HEK293T (cell line): Measurements from ENCODE around the gene GNG13.

ENCODE experiments used
- ARNT ChIP-seq: fragments of 450-650 bp; IDR thresholded peaks from 2 replicates; pipeline ENCODE4 v1.6.1; 2017; ENCODE audit warnings: mild to moderate bottlenecking
- BHLHE40 ChIP-seq: fragments of 450-650 bp; IDR thresholded peaks from 2 replicates; pipeline ENCODE4 v1.6.1; 2016; ENCODE audit warnings: mild to moderate bottlenecking, moderate library complexity, borderline replicate concordance
- CTBP1 ChIP-seq: fragments of 450-650 bp; IDR thresholded peaks from 2 replicates; pipeline ENCODE4 v1.6.1; 2016; ENCODE audit warnings: borderline replicate concordance
- ELF4 ChIP-seq: fragments of 450-650 bp; IDR thresholded peaks from 2 replicates; pipeline ENCODE4 v1.6.1; 2017; ENCODE audit warnings: antibody characterized with exemption
- FOXA1 ChIP-seq: fragments of 450-650 bp; IDR thresholded peaks from 2 replicates; pipeline ENCODE4 v1.6.1; 2016; ENCODE audit warnings: mild to moderate bottlenecking
- FOXK2 ChIP-seq: fragments of 450-650 bp; IDR thresholded peaks from 2 replicates; pipeline ENCODE4 v1.6.1; 2016; ENCODE audit warnings: mild to moderate bottlenecking
- HDGF ChIP-seq: fragments of 450-650 bp; IDR thresholded peaks from 2 replicates; pipeline ENCODE4 v1.6.1; 2017; ENCODE audit warnings: antibody characterized with exemption, borderline replicate concordance
- L3MBTL2 ChIP-seq: fragments of 450-650 bp; conservative IDR thresholded peaks from 2 replicates; pipeline ENCODE4 v1.6.1; 2016; ENCODE audit warnings: mild to moderate bottlenecking
- LEF1 ChIP-seq: fragments of 450-650 bp; IDR thresholded peaks from 2 replicates; pipeline ENCODE4 v1.6.1; 2017; ENCODE audit warnings: mild to moderate bottlenecking, borderline replicate concordance
- NFRKB ChIP-seq: fragments of 450-650 bp; IDR thresholded peaks from 2 replicates; pipeline ENCODE4 v1.6.1; 2016; ENCODE audit warnings: mild to moderate bottlenecking, moderate library complexity
- SP1 ChIP-seq: fragments of 450-650 bp; IDR thresholded peaks from 2 replicates; pipeline ENCODE4 v1.6.1; 2017
- TARDBP ChIP-seq: fragments of 450-650 bp; IDR thresholded peaks from 2 replicates; pipeline ENCODE4 v1.6.1; 2016
- ZNF384 ChIP-seq: fragments of 450-650 bp; IDR thresholded peaks from 2 replicates; pipeline ENCODE4 v1.6.1; 2016
- TF ChIP-seq, protein P1 (sequence below): fragments of 450-650 bp; IDR thresholded peaks from 2 replicates; pipeline ENCODE4 v1.6.1; 2016

DNA sequence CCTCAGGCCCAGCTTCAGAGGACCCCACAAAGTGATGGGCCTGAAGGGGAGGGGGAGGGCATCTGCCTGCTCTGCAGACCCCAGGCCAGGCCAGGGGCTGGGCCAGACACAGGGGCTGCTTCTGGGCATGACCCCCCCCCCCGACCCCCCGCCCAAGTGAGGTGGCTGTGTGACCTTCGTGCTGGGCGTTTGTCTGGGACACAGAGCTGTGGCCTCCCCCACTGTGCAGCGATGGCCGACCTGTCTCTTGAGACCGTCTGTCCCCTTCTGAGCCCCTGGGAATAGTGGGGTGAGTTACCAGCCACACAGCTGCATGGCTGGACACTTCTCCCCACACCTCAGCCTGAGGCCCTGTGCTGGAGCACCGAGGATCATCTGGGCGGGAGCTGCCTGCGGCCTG is 34.8 kb upstream of the GNG13 start:
- no peak for TF ChIP-seq NFRKB
- TF ChIP-seq FOXK2: no peak
- TF ChIP-seq HDGF: no peak
- TF ChIP-seq SP1: no peak
- no peak for TF ChIP-seq FOXA1
- TF ChIP-seq, protein P1, sequence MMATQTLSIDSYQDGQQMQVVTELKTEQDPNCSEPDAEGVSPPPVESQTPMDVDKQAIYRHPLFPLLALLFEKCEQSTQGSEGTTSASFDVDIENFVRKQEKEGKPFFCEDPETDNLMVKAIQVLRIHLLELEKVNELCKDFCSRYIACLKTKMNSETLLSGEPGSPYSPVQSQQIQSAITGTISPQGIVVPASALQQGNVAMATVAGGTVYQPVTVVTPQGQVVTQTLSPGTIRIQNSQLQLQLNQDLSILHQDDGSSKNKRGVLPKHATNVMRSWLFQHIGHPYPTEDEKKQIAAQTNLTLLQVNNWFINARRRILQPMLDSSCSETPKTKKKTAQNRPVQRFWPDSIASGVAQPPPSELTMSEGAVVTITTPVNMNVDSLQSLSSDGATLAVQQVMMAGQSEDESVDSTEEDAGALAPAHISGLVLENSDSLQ: no peak
- no peak for TF ChIP-seq BHLHE40
- no peak for TF ChIP-seq ELF4
- TF ChIP-seq CTBP1: no peak
- TF ChIP-seq L3MBTL2: no peak
- TF ChIP-seq TARDBP: no peak
- no peak for TF ChIP-seq ARNT
- TF ChIP-seq ZNF384: no peak
- no peak for TF ChIP-seq LEF1
